GM19025 (cell line): Measurements from ENCODE around the gene ZFAND3.
"Not testable (repeated sequence)": the region's sequence is repeated elsewhere in the genome, so short reads cannot be mapped to it uniquely, and the experiment has no call there.

ENCODE experiments used
- ATAC-seq: cut with Tn5 transposase; IDR thresholded peaks from one replicate; pipeline ENCODE4 v1.9.1; 2021; ENCODE audit warnings: mild to moderate bottlenecking, low read depth, moderate library complexity; ENCODE audit not compliant: unreplicated experiment

ZFAND3 gene

DNA sequence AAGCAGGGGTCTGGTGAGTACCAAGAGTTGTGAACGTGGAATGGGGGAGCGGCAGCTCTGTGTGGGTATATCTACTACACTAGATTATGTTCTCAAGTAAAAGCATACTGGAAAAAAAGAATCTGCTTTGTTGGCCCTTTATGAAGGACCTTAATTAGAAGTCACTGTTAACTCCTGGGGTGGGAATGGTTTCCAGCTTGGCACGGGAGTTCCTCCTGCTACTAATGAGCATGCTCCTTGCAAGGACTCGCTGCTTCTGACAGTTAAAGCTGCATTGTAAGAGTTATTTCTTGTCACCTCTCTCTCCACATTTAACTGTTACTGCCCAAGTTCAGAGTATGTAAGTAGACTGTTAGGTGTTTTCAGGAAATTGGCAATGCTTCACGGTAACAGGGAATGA, 292.7 kb downstream of the ZFAND3 start:
- no peak for ATAC-seq

DNA sequence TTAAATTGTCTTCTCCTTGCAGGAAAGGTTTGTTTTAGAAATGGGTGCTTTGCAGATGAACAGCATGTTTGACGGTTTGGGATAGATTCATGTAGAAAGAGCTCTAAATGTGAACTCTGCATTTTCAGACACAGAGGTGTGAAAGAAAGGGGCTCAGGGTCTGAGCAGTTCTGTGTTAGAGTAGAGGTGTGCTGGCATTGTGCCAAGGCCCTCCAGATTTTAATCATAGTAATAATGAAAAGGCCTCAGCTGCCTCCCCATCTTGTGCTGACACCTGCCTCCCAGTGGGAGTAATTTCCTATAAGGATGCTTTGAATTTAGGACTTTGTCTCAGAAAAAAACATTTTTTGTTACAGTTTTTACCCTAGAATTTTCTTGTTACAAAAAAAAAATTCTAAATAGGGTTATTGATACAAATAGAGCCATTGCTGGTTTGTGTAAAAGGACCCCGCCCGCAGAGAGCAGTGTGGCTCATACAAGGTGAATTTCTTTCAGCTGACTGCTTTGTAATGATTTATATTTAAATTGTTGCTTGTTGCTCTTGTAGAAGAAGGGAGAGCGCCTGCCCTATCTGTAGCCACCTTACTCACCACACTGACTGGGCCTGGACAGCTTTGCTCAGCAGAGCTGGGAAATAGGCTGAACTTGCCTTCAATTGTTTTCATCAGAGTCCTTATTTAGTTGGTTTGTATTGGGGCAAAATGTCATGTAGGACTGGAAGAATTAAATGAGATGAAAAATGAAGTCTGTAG, 294.5 kb downstream of the ZFAND3 start:
- ATAC-seq, result no peak

DNA sequence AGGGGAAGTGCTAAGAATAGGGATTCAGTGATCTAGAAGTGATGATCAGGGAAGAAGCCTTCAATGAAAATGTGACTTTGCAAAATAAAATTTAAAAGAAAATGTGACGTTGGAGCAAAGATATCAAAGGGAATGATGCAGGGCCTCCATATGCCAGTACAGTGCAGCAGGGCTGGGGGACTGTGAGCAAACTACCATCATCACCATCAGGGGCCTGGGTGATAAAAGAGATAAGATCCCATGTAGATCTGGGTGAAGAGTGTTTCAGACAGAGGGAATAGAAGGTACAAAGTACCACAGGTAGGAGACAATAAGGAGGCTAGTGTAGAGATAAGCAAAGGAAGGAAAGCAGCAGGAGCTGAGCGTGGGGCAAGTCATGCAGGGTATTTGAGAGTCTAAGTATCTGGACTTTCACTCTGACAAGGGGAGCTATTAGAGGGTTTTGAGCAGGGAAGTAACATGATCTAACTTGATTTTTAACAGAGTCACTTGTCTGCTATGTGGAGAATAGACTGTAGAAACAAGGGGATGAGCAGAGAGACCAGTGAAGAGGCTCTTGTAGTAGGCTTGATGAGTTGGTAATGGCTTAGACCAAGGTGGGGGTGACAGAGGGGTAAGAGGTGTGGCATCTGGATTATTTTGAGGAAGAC, 295.6 kb downstream of the ZFAND3 start:
- ATAC-seq, result no peak

DNA sequence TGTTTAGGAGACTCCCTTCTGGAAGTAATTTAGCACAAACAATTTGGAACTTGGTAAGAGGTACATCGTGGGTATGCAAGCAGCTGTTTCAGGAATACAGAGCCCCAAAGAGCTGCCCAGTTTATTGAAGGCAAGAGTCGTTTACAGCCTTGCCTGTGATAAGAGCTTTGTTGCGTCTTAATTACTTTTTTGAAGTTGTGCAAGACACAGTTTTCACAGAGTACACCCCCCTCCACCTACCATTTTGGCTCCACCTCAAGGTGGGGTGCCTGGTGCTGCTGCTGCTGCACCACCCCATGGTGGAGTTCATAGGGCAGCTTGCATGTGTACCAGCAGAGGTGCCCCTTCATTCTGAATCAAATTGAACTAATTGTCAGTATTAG, 296.1 kb downstream of the ZFAND3 start:
- no peak for ATAC-seq

DNA sequence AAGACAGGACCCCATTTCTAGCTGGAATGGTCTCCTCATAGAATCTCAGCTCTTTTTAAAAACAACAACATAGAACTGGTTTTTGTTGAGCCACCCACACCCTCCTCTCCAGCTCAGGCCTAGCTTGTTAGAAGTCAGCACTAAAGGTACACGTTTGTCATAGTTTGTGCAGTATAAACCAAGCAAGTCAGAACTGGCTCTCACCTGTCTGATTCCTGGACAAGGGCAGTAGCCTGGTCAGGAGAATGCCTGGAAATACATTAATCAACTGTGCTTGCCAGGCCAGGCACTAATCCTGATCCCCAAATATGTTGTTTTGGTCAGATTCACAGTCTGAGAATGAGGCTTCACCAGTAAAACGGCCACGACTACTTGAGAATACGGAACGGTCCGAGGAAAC, 296.7 kb downstream of the ZFAND3 start:
- no peak for ATAC-seq

DNA sequence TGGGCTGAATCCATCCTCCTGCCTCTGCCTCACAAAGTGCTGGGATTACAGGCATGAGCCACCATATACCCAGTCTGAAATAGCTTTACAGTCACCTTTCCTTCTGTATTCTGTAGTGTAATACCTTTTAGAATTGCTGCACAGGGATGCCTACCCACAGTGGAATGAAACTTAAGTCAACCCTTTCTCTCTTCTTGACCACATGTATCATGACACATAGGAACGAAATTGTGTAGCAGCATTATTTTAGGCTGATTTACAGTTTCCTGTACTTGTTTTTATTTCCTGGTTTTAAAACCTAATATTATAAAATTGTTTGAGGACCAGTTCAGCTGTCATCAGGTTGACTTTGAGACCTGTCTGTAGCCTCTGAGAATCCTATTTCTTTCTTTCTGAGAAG, 297.8 kb downstream of the ZFAND3 start:
- no peak for ATAC-seq

DNA sequence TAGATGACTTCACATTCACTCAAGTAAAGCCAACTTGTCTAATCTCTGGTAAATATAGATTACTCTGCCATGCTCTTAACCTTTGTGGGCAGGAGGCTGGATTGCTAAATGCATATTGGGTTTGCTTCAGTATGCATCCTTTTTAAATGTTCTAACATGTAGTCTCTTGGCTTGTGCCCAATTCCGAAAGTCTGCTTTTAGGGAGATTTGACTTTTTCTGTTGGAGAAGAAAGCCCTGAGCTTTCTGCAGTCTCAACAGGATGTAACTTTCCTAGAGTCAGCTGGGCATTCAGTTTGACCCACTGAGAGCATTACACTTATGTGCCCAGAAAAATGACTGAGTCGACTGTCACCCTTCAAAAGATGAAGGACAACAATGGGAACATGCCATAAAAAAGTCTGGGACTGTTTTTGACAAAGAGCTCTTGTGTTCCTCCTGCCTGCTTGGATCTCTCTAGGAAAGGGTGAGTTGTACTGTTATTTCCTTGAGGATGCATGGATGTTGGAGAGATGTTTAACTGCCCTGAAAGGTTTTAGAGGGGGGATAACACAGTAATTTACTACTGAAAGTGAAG, 299.4 kb downstream of the ZFAND3 start:
- no peak for ATAC-seq

DNA sequence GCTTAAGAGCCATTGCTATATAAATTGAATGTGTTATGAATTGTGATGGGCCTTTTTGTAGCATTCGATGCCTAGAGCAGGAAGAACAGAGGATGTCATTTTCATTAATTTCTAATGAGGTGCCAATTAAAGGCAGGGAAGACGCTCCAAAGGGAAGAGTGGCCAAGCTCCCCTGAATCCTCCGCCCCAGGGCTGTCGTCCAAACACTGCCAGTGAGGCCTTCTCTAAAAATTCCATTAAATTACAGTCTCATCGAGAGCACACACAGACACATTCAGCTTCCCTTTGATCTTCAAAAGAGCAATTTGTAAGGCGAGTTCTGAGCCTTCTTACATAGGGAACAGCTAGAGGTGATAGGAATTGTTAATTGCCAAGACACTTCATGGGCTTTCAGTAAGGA, 300.0 kb downstream of the ZFAND3 start:
- ATAC-seq, result no peak

DNA sequence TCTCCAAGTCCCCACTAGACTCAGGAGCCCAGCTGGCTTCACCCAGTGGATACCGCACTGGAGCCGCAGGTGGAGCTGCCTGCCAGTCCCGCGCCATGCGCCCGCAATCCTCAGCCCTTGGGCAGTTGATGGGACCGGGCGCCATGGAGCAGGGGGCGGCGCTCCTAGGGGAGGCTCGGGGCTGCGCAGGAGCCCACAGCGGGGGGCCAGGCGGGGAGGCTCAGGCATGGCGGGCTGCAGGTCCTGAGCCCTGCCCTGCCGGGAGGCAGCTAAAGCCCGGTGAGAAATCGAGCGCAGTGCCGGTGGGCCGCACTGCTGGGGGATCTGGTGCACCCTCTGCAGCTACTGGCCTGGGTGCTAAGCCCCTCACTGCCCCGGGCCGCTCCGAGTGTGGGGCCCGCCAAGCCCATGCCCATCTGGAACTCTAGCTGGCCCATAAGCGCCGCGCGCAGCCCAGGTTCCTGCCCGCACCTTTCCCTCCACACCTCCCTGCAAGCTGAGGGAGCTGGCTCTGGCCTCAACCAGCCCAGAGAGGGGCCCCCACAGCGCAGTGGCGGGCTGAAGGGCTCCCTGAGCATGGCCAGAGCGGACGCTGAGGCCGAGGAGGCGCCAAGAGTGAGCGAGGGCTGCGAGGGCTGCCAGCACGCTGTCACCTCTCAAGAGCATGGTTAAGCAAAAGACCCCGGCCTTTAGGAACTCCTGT, 304.8 kb downstream of the ZFAND3 start:
- not testable (repeated sequence) for ATAC-seq

DNA sequence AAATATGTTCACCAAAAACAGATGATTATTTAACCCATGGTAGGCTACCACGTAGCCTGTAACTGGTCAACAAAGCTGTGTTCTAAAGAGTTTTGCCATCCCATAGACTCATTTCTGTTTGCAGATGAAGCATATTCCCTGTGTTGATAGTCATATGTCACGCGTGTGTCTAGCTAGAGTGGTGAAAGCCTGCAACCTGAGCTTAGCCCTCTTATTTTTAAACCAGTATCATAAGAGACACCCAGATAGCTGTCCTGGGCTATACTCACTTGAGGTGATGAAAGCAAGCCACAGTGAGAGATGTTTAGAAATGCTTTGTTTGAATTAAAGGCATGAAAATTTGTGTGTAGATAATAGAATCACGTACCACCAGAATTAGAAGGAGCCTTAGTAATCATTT, 307.8 kb downstream of the ZFAND3 start:
- no peak for ATAC-seq

DNA sequence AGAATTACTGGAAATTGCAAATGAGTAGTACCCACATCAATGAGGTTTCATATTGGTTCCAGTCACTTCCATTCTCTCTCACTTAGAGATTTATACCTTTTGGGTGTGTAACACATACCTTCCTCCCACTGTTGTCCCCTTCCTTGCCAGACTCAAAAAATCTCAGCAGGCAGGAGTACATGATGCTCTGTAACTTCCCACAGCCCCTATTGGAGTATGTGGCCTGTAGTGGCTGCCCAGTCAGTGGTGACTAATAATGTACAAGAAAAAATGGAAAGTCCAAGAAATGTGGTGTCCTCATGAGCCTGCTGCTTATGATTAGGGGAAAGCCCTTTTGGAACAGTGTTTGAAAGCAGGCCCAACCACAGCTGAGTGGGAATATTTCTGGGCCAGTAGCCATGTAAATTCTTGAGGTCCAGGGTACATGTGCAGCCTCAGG, 312.0 kb downstream of the ZFAND3 start:
- ATAC-seq, result no peak

DNA sequence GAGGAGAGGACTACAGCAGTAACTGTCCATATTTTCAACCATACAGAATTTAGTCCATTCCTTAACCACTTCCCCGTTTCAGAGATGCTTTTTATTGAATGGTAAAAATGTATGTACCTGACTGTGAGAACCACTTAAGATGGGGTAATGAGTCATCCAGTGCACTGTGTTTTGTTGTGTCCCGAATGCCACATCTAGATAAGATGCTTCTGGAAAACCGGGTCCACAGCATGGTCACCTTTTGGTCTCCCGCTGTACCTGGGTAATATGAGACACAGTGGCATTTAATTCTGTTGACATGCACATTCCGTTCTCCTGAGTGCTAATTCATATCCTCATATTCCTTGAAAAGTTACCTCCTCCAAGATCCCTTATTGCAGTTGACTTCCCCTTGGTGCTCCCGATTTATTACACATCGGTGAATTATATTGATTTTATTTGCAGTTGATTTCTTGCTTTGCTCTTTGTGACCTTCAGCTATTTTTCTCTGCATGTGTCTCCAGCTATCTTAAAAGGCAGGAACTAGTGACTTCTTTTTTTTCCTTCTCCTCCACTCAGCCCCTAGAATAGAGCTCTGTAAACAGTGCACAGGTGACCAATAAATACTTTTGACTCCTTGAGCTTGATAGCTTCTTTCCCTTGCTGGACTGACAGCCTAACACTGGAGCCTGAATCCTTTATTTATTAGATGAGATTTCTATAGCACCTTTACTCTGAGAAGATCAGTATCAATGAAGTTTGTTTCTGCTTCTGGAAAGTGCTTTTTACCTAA, 314.6 kb downstream of the ZFAND3 start:
- no peak for ATAC-seq

DNA sequence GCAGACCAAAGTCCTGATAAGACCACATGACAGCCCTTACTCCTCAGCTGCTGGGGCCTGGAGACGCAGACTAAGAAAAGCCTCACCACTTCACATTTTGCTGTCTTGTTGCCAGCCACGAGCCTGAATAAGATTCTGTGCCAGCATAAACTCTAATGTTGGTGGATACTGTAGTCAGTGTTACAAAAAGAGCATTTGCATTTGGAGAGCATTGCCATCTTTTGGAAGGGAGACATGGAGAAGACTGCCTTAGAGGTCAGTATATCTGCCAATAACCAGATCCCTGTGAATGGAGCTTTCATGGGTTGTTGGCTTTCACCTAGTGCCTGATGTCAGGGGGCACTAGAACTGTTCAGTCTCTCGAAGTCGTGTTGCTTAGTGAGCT, 315.2 kb downstream of the ZFAND3 start:
- no peak for ATAC-seq

DNA sequence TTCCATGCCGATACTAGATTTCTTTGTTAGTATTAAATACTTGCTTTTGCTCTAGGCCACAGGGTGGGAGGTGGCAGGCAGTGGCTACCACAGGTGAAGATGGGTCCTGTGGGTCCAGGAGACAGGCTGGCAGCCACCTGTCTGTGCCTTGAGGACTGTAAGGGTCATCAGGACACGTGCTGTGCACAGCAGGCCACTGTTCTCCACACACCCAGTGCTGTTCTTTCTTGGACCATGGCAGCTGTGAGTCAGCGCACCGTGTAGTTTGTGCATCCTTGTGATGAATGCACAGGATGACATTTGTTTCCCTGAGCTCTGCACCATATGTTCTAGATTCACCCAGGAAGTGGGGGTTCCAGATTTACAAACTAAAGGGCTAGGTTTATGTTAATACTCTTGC, 317.0 kb downstream of the ZFAND3 start:
- ATAC-seq, result no peak

DNA sequence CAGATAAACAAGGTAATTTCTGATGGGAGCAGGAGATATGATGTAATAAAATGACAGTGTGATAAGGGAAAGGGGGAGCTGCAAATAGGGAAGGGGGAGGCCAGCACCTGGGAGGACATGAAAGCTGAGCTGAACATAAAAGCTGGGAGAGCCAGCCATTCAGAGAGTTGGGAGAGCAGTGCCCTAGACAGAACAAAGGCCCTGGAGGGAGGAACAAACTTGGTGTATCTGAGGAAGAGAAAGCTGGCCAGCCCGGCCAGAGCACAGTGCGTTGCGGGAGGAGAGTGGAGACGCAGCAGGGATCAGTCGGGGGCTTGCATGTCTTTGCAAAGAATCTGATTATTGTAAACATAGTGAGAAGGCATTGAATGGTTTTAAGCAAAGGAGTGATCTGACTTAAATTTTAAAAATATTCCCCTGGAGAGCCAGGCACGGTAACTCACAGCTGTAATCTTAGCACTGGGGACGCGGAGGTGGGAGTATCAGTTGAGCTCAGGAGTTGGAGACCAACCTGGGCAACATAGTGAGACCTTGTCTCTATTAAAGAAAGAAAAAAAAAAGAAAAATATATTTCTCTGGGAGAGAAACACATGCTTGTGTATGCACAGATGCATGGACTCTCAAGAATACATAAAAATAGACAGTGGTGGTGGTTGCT, 318.2 kb downstream of the ZFAND3 start:
- ATAC-seq, result no peak

DNA sequence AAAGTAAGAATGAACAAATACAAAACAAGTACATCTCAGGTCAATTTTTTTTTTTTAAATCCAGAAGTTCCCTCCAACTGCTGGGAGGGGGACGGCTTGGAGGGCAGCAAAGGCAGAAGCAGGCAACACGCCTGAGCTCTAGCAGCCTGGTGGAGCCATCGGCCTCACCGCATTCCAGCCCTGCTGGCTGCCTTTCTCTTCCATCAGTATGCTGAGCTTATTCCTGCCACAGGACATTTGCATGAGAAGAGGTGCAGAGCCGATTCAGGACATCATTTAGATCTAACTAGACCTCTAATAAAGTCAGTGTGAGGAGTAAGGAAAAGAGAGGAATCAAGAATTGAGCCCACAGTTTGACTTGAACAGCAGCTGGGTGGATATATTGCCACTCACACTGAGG, 318.8 kb downstream of the ZFAND3 start:
- no peak for ATAC-seq

DNA sequence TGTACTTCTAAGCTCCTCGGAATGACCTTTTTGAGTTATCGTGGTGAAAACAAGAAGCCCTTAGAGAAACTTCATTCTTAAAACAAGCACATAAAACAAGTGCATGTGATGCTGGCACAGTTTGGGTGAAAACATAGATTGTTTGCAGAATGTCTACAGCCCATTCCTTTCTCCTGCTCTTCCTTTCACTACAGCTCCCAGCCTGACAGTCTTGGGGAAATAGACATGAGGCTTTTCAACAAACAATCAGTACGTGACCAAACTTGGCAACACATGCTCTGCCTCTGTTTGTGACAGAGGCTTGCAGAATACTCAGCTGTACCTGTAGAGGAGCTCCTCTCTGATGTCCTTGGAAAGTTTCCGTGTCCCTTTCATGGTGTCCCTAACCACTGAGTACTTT, 321.6 kb downstream of the ZFAND3 start:
- ATAC-seq, result no peak

DNA sequence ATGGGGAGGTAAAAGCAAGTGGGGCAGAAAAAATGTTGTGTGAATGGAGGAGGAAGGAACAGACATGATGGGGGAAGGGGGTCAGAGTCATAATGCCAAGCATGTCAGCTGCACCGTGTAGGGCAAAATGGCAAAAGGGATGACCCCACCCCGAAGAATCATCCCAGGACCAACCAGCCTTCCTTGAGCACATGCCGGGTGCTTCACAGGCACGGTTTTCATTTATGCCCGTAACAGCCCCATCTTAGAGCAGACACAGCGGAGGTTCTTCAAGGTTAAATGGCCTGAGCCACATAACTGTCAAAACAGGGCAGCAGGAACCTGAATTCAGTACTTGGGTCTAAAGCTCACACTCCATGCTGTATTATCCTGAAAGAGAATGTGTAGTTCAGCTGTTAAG, 322.2 kb downstream of the ZFAND3 start:
- no peak for ATAC-seq

DNA sequence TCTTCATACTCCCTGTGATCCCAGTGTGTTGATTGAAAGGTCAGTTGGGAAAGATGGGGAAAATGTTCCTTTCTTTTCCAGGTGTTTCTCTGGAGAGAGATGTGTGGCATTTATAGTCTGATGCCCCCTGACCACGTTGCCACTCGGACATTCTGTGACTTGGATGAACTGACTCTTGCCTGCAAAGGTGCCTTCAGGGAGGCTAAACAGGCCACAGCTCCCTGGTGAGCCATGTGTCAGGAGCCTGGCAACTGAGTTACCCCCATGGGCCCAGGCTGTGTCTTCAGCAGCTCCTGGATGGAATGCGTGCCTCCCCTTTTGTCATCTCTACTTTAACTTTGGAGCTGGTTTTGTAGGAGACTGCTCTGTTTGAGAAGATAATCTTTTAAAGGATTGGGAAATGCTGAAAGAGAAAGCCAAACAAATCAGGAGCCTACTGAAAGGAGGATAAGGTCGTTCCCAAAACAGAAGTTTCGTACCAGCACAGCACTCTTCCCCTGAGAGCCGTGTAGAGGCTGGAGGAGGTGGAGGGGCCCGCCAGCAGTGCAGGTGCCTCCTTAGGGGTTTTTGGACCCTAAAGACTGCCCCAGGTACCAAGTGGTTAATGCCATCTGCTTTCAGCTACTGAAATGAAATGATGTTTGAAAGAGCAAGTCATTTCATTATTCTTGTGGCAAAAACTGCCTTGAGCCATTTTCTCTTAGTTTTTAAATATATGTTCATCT, 322.8 kb downstream of the ZFAND3 start:
- ATAC-seq, result no peak
